ENCODE data around the gene PRKCB.

The PRKCB gene

GRCh38 chr16:23969468-23970297 is 133.9 kb downstream of the PRKCB start:
- DNase-seq, result no peak

GRCh38 chr16:23974223-23974622 is 138.4 kb downstream of the PRKCB start:
- DNase-seq, result no peak

GRCh38 chr16:23975293-23975692 is 139.5 kb downstream of the PRKCB start:
- DNase-seq, result peak; percentile 19

- no peak for DNase-seq
These were observed 140.3 kb downstream of the PRKCB start for GRCh38 chr16:23976091-23976490.

GRCh38 chr16:23976524-23976923 is 140.7 kb downstream of the PRKCB start:
- DNase-seq, result peak; percentile 46

- DNase-seq, result no peak
These were observed 143.7 kb downstream of the PRKCB start for GRCh38 chr16:23979441-23979840.

- DNase-seq, result no peak
These were observed 144.2 kb downstream of the PRKCB start for GRCh38 chr16:23979982-23980381.

- DNase-seq, result no peak
These were observed 145.9 kb downstream of the PRKCB start for GRCh38 chr16:23981429-23982399.

- no peak for DNase-seq
These were observed 150.7 kb downstream of the PRKCB start for GRCh38 chr16:23986455-23986854.

- peak; percentile 11 for DNase-seq
These were observed 151.7 kb downstream of the PRKCB start for GRCh38 chr16:23987443-23987842.

- no peak for DNase-seq
These were observed 154.7 kb downstream of the PRKCB start for GRCh38 chr16:23990507-23990906.

- no peak for DNase-seq
These were observed 155.3 kb downstream of the PRKCB start for GRCh38 chr16:23991066-23991465.

- DNase-seq, result no peak
These were observed 158.8 kb downstream of the PRKCB start for GRCh38 chr16:23994615-23995014.

- no peak for DNase-seq
These were observed 160.6 kb downstream of the PRKCB start for GRCh38 chr16:23996258-23996955.

GRCh38 chr16:23998771-23999170 is 163.0 kb downstream of the PRKCB start:
- DNase-seq, result no peak

- peak; percentile 61 for DNase-seq
These were observed 163.9 kb downstream of the PRKCB start for GRCh38 chr16:23999663-24000062.

GRCh38 chr16:24001710-24002109 is 165.9 kb downstream of the PRKCB start:
- DNase-seq, result no peak

- no peak for DNase-seq
These were observed 166.8 kb downstream of the PRKCB start for GRCh38 chr16:24002619-24003018.

GRCh38 chr16:24005577-24005976 is 169.8 kb downstream of the PRKCB start:
- DNase-seq, result no peak

- no peak for DNase-seq
These were observed 171.6 kb downstream of the PRKCB start for GRCh38 chr16:24007391-24007790.

GRCh38 chr16:24007934-24008333 is 172.2 kb downstream of the PRKCB start:
- DNase-seq, result no peak

- DNase-seq, result no peak
These were observed 173.3 kb downstream of the PRKCB start for GRCh38 chr16:24009098-24009497.

GRCh38 chr16:24009955-24010354 is 174.2 kb downstream of the PRKCB start:
- DNase-seq, result no peak
